ENCODE data around the gene TUBGCP2. TPM values are rescaled to one million over a fixed set of nuclear protein-coding genes. Genes with fewer than 3 reads are reported as not detected.
A peak's percentile ranks its signal among the peaks of the same experiment; 100 is the strongest.

TUBGCP2 gene
- total and polyA plus RNA-seq, 11 donors: 33.5 to 49.5 (median 38.2) TPM

- TF ChIP-seq POLR2A (IDR thresholded peaks at IDR 0.05): no peak
- TF ChIP-seq CTCF (IDR thresholded peaks at IDR 0.05): no peak
- no peak overlapping the region for H3K27ac ChIP-seq
- DNase-seq (peak in 1 of 5 donors; percentile 17), ATAC-seq (no peak)
- peaks cover 0 to 12% (median 0%) of the 10 kb centered on the region in 12 donors for H3K4me1 ChIP-seq
- intact Hi-C loops (cut with DNase I): no loop called here
- no peak overlapping the region for H3K4me3 ChIP-seq
- peaks cover 5 to 97% (median 89%) of the 10 kb centered on the region in 9 donors for H3K36me3 ChIP-seq
- 88 to 94% (median 91%) methylated on average over 11 to 14 of the region's 14 CpGs for WGBS, 4 donors
- no peaks in the 10 kb centered on the region for H3K9me3 ChIP-seq
- H3K27me3 ChIP-seq: no peaks in the 10 kb centered on the region
Measured at GRCh38 chr10:133298466-133298865, 10.2 kb downstream of the TUBGCP2 start.

- peak in 1 of 5 donors; percentile 44 for DNase-seq
- Histone ChIP-seq H3K36me3 (peaks cover 5 to 100% (median 98%) of the 10 kb centered on the region in 9 donors), H3K27ac (no peak overlapping the region), H3K9me3 (no peaks in the 10 kb centered on the region), H3K4me1 (peaks cover 0 to 22% (median 0%) of the 10 kb centered on the region in 12 donors), H3K27me3 (no peaks in the 10 kb centered on the region), H3K4me3 (no peak overlapping the region)
- 90 to 92% (median 90%) methylated on average over 8 to 10 of the region's 10 CpGs for WGBS, 4 donors
- TF ChIP-seq CTCF (IDR thresholded peaks at IDR 0.05) (no peak), POLR2A (IDR thresholded peaks at IDR 0.05) (no peak)
- intact Hi-C loops (cut with DNase I): no loop called here
- ATAC-seq: no peak
Measured at GRCh38 chr10:133297504-133297903, 11.2 kb downstream of the TUBGCP2 start.

GRCh38 chr10:133295426-133296320 is 13.0 kb downstream of the TUBGCP2 start:
- intact Hi-C loops (cut with DNase I): no loop called here
- no peak overlapping the region for H3K4me3 ChIP-seq
- peak overlapping the region in 1 of 12 donors; percentile 83 for H3K27ac ChIP-seq
- ATAC-seq (peak in 1 of 4 donors; percentile 10), DNase-seq (peak in 2 of 5 donors; percentile 21 to 50)
- peaks cover 3 to 88% (median 88%) of the 10 kb centered on the region in 9 donors for H3K36me3 ChIP-seq
- 89 to 96% (median 94%) methylated on average over 37 to 42 of the region's 42 CpGs for WGBS, 4 donors
- no peak for TF ChIP-seq POLR2A (IDR thresholded peaks at IDR 0.05)
- TF ChIP-seq CTCF (IDR thresholded peaks at IDR 0.05): no peak
- no peaks in the 10 kb centered on the region for H3K27me3 ChIP-seq
- H3K9me3 ChIP-seq: no peaks in the 10 kb centered on the region
- peaks cover 0 to 23% (median 0%) of the 10 kb centered on the region in 12 donors for H3K4me1 ChIP-seq

GRCh38 chr10:133294189-133294588 is 14.5 kb downstream of the TUBGCP2 start:
- Histone ChIP-seq H3K27me3 (no peaks in the 10 kb centered on the region), H3K36me3 (peaks cover under 1 to 88% (median 87%) of the 10 kb centered on the region in 9 donors), H3K4me3 (no peak overlapping the region), H3K27ac (peak overlapping the region in 1 of 12 donors; percentile 83), H3K9me3 (no peaks in the 10 kb centered on the region), H3K4me1 (peaks cover 0 to 23% (median 0%) of the 10 kb centered on the region in 12 donors)
- 88 to 91% (median 88%) methylated on average over 15 of the region's 15 CpGs for WGBS, 4 donors
- no peak for TF ChIP-seq CTCF (IDR thresholded peaks at IDR 0.05)
- no peak for TF ChIP-seq POLR2A (IDR thresholded peaks at IDR 0.05)
- peak in 1 of 4 donors; percentile 27 for ATAC-seq
- DNase-seq: peak in 1 of 5 donors; percentile 66
- intact Hi-C loops (cut with DNase I): no loop called here

Data from heart left ventricle (tissue), 16 donors.